GM18499 (cell line): Measurements from ENCODE around the gene CAMK2N1.

Source experiments
- ATAC-seq: cut with Tn5 transposase; IDR thresholded peaks from one replicate; pipeline ENCODE4 v1.9.1; 2021; ENCODE audit warnings: moderate number of reproducible peaks; ENCODE audit not compliant: insufficient read depth, unreplicated experiment

Gene CAMK2N1

DNA sequence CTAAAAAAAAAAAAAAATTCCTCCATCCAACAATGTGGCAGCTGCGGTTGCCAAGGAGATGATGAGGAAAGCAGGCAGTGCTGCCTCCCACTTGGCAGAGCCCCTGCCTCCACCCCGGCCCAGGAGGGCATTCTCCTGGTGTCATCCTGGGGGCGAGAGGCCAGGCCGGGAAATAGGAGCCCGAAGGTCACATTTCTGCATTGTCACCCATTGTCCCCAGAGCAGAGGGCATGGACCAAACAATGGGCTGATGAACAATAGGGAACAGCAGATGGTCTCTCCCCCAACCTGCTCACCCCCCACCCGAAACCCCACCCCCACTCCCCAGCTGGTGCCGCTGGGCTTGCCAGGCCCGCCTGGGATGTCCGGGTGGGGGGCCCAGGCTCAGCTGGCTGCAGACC is 37.3 kb downstream of the CAMK2N1 start:
- ATAC-seq: no peak

DNA sequence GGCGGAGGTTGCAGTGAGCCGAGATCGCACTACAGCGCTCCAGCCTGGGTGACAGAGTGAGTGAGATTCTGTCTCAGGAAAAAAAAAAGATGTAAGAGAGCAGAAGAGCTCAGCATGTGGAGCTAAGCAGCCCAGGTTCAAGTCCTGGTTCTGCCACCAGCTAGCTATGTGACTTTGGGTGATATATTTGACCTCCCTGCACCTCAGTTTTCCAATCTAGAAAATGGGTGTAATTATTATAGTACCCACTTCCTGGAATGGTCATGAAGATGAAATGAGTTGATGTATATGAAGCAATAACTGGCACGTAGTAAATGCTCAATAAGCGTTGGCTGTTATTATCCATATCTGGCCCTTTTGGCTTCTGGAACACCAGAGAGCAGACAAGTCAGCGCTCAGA is 38.2 kb downstream of the CAMK2N1 start:
- no peak for ATAC-seq

DNA sequence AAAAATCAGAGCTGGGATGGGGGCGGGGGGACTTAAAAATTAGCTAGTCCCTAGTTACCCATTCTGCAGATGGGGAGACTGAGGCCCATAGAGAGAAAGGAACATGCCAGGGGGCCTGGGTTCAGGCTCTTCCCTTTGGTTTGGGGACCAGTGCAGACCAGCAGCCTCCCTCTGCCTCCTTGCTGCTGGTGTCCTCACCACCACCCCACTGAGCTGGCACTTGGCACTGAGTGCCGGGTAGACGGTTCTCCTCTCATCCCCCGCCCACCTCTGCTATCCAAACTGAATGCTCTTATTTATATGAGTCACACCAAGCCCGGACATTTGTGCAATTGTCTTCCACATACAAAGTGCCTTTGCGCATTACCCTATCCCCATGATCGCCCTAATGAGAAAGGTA is 39.2 kb downstream of the CAMK2N1 start:
- ATAC-seq: no peak

DNA sequence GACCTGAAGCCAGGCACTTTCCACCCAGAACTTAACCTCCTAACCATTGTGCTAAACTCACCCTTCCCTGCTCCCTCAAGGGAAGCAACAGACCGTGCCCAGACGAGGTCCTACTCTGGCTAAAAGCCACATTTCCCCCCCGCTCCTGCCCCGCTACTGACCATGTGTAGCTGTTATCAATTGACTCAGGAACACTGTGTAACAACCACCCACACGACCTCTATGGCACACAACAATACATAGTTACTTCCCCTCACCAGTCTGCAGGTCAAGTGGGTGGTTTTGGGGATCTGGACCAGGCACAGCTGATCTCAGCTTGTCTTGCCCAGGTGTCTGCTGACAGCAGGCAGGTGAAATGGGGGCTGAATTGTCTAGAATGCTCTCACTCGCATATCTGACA is 40.1 kb downstream of the CAMK2N1 start:
- no peak for ATAC-seq

DNA sequence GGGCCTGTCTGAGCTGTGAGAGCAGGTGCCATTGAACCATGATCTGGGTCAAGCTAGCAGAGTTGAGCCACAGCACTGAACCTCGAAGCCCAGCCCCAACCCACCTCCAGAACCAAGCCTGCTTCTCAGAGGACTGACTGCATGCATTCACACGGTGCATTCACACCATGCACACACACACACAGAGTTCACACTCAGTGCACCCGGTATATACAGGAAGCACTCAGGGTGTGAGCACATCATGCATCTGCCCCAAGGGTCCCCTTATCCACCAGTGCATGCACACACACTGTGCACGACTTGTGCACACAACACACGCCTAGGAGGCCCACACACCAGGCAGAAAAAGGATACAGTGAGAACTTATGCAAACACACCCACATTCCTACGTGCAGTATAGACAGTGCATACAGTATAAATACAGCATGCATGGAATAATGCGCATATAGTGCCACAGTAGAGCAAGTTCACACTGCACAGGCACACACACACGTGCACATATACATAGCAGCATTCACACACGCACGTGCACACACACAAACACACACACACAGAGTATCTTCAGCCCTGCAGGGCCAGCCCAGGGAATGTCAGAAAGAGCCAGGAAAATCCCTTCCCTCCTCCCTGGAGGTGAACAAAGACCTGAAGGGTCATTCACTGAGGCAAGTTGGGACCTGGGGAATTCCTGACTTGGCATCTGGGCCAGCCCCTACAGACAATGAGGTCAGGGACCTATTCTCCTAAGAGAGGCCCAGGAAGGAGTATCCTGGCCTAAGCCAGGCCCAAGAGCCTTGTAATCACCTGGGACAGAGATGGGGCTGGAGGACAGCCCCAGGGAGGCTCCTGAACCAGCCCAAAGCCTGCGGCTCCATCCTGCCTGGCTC is 42.1 kb downstream of the CAMK2N1 start:
- ATAC-seq: no peak

DNA sequence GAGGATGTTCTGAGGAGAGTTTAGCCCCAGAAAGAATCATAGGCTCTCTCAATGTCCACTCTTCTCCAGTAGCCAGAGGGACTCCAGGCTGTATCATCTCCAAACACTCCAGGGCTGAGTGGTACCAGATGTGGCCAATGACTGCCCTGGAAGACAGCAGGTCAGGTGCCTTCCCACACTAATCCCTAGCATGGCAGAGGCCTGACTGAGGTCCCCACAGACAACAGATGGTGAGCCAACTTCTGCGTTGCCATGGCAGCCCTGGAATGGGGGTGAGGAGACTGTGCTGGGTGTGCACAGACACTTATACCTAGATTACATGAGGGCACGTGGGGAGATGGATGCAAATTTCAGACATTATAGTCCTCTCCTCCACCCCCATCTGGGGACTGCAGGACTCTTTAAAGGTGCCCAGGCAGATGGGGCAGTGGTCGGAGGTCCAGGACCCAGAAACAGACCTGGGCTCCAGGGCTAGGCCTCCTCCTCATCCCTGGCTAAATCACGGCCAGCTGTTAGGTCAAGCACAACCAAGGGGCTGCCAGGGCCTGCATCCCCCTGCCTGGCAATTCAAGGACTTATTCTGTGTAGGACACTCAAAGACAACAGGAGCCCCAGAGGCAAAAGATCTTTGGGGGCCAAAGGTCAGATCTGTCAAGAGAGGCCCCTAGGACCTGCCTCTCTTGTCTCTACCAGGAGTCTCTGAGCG is 42.9 kb downstream of the CAMK2N1 start:
- no peak for ATAC-seq

DNA sequence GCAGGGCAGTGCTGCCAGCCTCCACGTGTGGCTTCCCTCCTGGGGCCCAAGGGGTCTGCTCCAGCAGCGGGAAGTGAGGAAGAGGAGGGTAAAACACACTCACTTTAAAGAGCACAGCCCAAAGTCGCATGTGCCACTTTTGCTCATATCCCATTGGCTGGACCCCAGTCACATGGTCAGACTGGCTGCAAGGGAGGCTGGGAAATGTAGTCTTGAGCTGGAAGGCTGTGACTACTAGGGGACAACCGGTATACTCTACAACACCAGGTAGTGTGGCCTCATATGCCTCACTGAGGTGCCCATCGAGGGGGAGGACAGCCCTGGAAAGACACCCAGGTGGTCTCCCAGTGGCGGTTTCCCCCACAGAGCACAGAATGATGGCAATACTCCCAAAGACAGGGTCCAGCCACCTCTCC is 45.2 kb downstream of the CAMK2N1 start:
- no peak for ATAC-seq

DNA sequence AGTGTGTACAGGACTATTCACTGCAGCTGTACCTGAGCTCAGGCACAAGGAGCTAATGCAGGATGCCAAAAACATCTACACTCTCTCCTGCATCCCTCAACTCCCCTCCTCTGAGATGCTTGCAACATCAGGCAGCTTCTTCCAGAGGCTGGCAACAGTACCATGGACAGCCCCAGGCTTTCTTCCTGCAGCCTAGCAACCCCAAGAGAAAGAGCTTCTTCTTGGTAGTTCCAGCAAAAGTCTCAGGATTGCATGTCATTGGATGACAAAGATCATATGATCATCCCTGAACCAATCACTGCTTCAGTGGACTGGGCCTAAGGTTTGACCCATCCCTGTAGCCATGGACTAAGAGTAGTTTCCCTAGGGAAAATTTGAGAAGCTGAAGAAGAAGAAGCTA is 46.7 kb downstream of the CAMK2N1 start:
- ATAC-seq: no peak

DNA sequence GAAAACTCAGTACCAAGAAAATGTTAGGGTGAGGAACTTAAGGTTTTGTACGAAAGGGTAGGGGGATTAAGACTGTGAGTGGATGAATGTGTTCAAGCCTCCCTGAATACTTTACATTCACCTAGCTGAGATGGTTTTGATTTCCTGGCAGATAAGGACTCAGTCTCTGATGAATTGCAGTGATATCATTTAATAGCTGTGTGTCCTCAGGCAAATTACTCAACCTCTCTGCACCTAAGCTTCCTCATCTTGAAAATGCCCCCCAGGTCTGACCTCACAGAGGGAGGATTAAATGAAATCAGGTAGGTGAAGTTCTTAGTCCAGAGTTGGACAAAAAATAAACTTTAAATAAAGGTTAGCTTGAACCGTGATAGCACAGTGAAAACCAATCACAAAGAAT is 48.4 kb downstream of the CAMK2N1 start:
- ATAC-seq: no peak

DNA sequence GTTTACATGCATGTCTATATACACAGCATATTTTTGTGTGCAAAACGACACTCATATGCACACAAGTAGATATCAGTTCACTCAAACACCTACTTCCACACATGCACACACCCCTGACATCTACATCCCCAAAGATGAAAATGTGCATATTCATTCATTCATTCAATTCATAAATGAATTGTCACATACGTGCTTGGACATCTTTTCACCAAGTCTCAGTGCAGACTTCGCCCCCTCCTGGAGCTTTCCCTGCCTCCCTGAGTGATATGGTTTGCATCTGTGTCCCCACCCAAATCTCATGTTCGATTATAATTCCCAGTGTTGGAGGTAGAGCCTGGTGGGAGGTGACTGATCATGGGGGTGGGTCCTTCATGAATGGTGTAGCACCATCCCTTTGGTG is 53.1 kb downstream of the CAMK2N1 start:
- no peak for ATAC-seq
